ENCODE results near the gene POLL.
"Not testable (repeated sequence)": the region's sequence is repeated elsewhere in the genome, so short reads cannot be mapped to it uniquely, and the experiment has no call there.

The POLL gene

GRCh38 chr10:101587725-101588653 is at the start of gene POLL, which contains the start of gene DPCD:
Gene POLL, minus strand, starts transcription at chr10:101588257. Its CDS starts 897 bp downstream, at chr10:101587360.
Gene DPCD, plus strand, starts transcription at chr10:101588321. Its CDS starts 16 bp downstream, at chr10:101588337.
- peak; percentile 94 for DNase-seq (ENCODE audit: low spot score)

- not testable (repeated sequence) for DNase-seq (ENCODE audit: low spot score)
Measured at GRCh38 chr10:101633510-101633909, 45.5 kb upstream of the POLL start.

DNA sequence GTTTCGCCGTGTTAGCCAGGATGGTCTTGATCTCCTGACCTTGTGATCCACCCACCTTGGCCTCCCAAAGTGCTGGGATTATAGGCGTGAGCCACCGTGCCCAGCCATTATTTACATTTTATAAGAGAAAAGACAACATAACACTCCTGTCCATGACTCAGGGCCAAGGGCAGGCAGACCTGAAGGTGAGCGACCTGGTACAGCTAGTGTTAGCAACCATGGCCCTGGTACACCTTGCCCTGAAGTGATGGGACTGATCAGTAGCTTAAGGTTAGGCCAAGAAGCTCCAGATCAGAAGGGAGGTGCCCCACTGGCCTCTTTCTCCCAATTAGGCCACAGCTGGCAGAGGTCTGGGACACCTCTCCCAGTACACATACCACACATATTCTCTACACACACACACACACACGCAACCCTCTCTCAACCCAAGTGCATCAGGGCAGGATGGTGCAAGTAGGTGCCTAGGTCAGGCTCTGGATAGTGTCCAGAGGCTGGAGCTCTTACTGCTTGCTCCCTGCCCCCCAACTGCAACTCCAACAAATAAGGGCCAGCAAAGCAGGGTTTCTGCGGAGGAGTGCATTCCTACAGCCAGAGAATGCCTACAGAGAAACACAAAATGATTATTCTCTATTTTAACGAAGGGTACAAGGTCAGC is 43.9 kb upstream of the POLL start:
- DNase-seq (ENCODE audit: low spot score): no peak

DNA sequence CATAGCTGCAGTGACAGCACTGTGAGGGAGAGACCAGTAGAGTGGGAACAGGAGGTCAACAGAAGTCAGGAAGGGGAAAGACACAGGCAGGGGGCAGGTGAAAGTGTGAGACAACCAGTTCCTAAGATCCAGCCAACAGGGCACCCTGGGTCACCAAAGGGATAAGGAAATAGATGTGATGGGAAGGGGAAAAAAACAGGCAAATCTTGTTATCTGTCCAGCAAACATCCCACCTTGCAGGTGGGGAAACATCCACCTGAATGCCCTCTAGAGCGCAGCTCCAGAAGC is 42.5 kb upstream of the POLL start:
- no peak for DNase-seq (ENCODE audit: low spot score)

DNA sequence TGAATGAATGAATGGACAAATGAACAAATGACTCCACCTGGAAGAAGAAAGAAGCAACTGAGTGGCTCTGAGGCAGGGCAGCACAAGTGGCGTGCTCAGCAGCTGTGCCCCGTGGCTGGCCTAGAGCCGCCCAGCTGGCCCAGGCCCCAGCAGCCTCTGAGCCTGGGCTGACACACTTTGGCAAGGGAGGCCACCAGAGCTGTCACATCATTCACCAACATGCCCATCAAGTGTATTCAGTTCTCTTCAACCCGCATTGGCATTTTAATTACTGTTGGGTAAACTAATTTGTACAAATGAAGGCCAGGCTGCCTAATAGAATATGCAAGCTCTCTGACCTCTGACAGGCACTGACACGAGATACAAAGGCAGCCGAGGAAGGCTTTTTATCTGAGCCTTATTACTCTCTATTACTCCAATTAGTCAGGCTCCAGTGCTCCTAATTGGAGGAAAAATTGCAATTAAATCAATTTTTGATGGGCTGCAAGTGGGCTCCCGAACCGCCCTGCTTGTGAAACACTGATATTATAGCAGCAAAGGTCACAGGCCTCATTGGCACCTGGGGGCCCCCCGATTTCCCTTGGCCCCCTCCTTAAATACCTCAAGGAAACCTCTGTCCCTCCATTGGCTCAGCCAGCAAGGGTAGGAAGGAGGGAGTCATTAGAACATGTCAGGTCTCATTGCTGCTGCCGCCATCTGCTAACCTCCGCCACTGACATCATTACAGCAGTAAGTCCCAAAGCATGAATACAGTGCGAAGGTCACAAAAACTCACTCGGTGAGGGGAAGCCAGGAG is 42.0 kb upstream of the POLL start:
- DNase-seq (ENCODE audit: low spot score): peak; percentile 50

GRCh38 chr10:101625821-101626412 is 37.9 kb upstream of the POLL start:
- no peak for DNase-seq (ENCODE audit: low spot score)

GRCh38 chr10:101624526-101625102 is 36.6 kb upstream of the POLL start:
- DNase-seq (ENCODE audit: low spot score): no peak

DNA sequence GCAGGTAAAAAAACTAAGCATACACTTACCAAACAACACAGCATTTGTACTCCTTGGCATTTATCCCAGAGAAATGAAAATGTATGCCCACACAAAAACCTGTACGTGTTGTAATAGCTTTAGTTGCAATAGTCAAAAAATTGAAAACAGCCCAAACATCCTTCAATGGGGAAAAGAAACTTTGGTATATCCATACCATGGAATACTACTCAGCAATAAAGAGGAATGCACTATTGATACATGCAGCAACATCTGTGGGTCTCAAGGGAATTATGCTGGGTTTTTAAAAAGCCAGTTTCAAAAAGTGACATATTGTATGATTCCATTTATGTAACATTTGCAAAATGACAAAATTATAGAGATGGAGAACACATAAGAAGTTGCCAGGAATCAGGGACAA is 35.5 kb upstream of the POLL start:
- DNase-seq (ENCODE audit: low spot score): no peak

DNA sequence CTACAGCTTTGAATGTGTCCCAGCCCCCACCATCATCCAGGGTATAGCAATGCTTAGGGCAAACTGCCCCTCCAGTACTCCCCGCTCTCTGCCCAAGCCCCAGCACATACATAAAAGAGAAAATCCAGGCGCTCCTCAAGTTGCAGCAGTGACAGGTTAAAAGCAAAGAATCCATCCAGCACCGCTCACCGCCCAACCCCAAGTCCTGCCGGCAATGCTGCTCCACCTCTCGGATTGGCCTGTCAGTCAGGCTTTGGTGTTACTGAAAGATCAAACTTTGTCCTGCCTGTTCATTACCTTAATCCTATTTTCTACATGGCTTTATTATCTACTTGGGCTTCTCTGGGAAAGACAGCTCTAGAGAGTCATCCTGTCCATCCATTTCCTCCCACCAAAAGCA is 31.9 kb upstream of the POLL start:
- no peak for DNase-seq (ENCODE audit: low spot score)

- no peak for DNase-seq (ENCODE audit: low spot score)
Measured at GRCh38 chr10:101618871-101619270, 30.8 kb upstream of the POLL start.

- DNase-seq (ENCODE audit: low spot score): no peak
Measured at GRCh38 chr10:101617824-101618568, 29.9 kb upstream of the POLL start.

GRCh38 chr10:101617102-101617823 is 29.2 kb upstream of the POLL start:
- DNase-seq (ENCODE audit: low spot score): no peak

DNA sequence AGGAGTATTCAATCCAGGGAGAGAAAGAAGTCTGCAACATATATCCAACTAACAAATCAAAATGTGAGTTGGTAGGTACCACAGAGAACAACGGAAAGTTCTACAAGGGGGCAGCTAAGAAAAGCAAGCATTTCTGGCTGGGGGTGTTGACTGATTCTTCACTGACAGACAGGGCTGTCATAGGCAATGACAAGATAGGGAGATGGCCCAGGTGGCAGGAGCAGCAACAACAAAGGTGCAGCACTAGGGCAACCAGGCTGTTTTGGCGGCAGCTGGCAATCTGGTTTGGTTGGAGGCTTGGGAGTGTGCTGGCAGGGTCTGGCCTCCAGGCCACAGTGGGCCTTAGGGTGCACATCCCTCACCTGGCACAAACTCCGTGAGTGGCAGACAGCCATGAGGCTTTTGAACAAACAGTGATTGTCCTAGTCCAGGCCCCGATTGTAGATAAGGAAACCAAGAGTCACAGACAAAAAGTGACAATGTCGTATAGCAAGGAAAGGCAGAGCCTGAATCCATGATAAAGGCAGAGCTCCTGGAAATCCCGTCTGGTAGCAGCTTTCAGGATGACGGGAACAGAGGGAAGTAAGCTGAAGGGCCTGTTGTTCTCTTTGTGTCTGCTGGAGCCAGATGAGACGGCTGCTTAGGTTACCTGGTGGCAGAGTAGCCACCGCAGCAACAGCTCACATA is 28.5 kb upstream of the POLL start:
- no peak for DNase-seq (ENCODE audit: low spot score)

GRCh38 chr10:101615525-101616116 is 27.6 kb upstream of the POLL start:
- DNase-seq (ENCODE audit: low spot score): no peak

DNA sequence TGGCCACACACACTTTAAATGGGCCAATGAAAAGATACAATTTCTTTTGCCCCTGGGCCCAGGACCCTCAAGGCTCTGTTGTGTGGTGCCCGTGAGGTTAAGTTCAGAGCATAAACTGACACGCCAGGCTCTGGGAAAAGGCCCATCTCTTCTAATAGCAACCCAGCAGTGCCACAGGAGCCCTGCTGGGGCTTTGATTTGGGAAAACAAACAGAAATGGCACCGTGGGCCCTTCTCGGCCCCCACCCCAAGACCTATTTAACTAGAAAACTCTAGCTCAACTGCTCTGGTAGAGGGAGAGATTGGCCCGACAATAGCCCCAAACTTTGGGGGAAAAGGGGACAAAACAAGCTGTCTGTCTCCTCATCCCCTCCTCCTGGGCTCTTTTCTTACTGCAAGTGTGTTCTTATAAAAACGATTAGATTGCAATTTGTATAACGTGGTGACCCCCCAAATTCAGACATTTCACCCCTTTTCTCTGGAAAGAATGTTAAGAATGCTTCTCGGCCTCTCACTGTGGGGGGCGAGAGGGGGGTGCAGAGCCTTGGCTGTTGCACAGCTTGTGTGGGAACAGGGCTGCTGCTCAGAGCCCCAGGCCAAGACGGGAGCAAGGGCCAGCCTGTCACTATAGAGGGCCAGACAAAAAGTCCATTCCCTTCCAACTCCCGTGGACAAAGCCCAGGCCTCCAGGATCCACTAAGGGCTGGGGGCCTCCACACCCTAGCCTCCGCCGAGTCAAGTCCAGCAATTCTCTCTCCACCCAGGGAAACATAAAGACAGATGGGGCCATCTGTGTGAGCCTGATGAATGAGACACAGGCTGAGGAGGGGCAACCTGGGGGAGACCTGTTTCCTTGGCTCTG is 26.8 kb upstream of the POLL start:
- DNase-seq (ENCODE audit: low spot score): no peak

- no peak for DNase-seq (ENCODE audit: low spot score)
Measured at GRCh38 chr10:101613646-101614045, 25.6 kb upstream of the POLL start.

DNA sequence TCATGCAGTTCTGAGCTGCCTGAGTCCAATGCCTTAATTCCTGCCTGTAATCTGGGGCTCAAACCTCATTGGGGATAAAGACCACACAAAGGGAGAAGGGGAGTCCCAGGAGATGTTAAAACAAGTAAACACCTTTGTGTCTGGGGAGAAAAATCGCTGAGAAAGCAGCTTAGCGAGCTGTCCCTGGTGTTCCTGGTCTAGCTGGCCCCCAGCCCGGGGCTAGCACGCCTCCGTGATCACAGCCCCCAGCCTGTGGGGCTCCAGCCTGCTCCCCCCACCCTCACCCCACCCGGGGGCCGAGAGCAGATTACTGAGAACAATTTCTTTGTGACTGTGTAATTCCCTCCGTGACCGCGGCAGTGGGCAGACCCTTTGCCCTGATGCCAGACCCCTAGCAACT is 24.8 kb upstream of the POLL start:
- DNase-seq (ENCODE audit: low spot score): no peak

DNA sequence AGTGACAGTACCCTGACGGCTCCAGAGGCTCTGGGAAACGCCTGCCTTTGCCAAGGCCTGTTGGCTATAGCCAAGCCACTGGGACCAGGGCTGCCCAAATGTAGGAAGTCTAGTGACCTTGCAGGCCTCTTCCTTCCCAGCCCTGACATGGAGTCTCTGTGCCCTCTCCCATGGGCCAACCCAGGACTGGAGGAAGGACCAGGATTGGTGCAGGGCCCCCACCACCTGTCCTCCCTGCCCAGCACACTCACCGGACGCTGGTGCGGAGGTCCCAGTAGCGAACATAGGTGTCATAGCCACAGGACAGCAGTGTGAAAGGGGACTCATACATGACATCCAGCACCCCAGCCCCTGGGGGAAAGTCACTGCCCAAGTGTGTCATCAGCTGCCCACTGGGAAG is 24.0 kb upstream of the POLL start:
- DNase-seq (ENCODE audit: low spot score): no peak
